Activated CD4-positive, alpha-beta T cell treated with anti-CD3 and anti-CD28 coated beads, Interleukin-2, amount 50 U/mL, for 48 hours (primary cell): Measurements from ENCODE around the gene FBXO8.
A peak's percentile ranks its signal among the peaks of the same experiment; 100 is the strongest.

Experiments
- DNase-seq, 2 experiments: peaks; one replicate each; pipeline ENCODE4 v3.0.0-alpha.2; 2020

The FBXO8 gene

GRCh38 chr4:174241162-174241561, 42.3 kb downstream of the FBXO8 start:
- DNase-seq = no peak

GRCh38 chr4:174236359-174236758, 47.1 kb downstream of the FBXO8 start:
- no peak for DNase-seq

- DNase-seq = no peak
These were observed 52.8 kb downstream of the FBXO8 start for GRCh38 chr4:174230680-174231079.

GRCh38 chr4:174230148-174230547, 53.3 kb downstream of the FBXO8 start:
- DNase-seq = no peak

- no peak for DNase-seq
These were observed 54.5 kb downstream of the FBXO8 start for GRCh38 chr4:174228988-174229387.

- DNase-seq = no peak
These were observed 58.0 kb downstream of the FBXO8 start for GRCh38 chr4:174225349-174226049.

- no peak for DNase-seq
These were observed 58.9 kb downstream of the FBXO8 start for GRCh38 chr4:174224550-174224949.

- no peak for DNase-seq
These were observed 61.1 kb downstream of the FBXO8 start for GRCh38 chr4:174222266-174222872.

GRCh38 chr4:174218127-174218790, 65.2 kb downstream of the FBXO8 start:
- no peak for DNase-seq

GRCh38 chr4:174217273-174218126, 66.0 kb downstream of the FBXO8 start:
- no peak for DNase-seq

GRCh38 chr4:174216799-174217272, 66.6 kb downstream of the FBXO8 start:
- no peak for DNase-seq

- no peak for DNase-seq
These were observed 67.3 kb downstream of the FBXO8 start for GRCh38 chr4:174215961-174216680.

- no peak for DNase-seq
These were observed 68.4 kb downstream of the FBXO8 start for GRCh38 chr4:174215057-174215456.

GRCh38 chr4:174214101-174214878, 69.2 kb downstream of the FBXO8 start:
- DNase-seq = peak in 1 of 2 experiments; percentile 20

- DNase-seq = no peak
These were observed 69.8 kb downstream of the FBXO8 start for GRCh38 chr4:174213731-174214100.

GRCh38 chr4:174212061-174212460, 71.4 kb downstream of the FBXO8 start:
- no peak for DNase-seq

GRCh38 chr4:174211622-174212044, 71.8 kb downstream of the FBXO8 start:
- DNase-seq = no peak

- no peak for DNase-seq
These were observed 72.4 kb downstream of the FBXO8 start for GRCh38 chr4:174210952-174211490.

GRCh38 chr4:174210354-174210753, 73.1 kb downstream of the FBXO8 start:
- no peak for DNase-seq

- no peak for DNase-seq
These were observed 74.1 kb downstream of the FBXO8 start for GRCh38 chr4:174209341-174209740.

GRCh38 chr4:174207367-174207766, 76.1 kb downstream of the FBXO8 start:
- DNase-seq = no peak
